Heart right ventricle (tissue), 16 donors: ENCODE results near the gene NRN1. TPM values are rescaled to one million over a fixed set of nuclear protein-coding genes. Genes with fewer than 3 reads are reported as not detected.

Experiments used
- ATAC-seq, 8 donors: fragments of 200-7000 bp; cut with Tn5 transposase; one replicate each; pipeline ENCODE4 v1.9.1; 2020; ENCODE audit warnings: mild to moderate bottlenecking in 8 of 8, moderate library complexity in 8 of 8, moderate number of reproducible peaks in 1 of 8
- DNase-seq, 2 donors: peaks; one replicate each; pipeline ENCODE4 v3.0.0-alpha.2; 2020
- H3K27ac ChIP-seq, 10 donors: fragments of 200-600 bp; sonication (generic) in 2 of 10; one replicate each; pipeline versions ENCODE4 v1.5.0 to v1.8.0; 2020 to 2022; ENCODE audit warnings: mild to moderate bottlenecking in 3 of 10
- H3K27me3 ChIP-seq, 7 donors: fragments of 200-600 bp; one replicate each; pipeline ENCODE4 v1.8.0; 2021 to 2022; ENCODE audit warnings: mild to moderate bottlenecking in 2 of 7
- H3K36me3 ChIP-seq, 9 donors: fragments of 200-600 bp; sonication (generic) in 1 of 9; one replicate each; pipeline versions ENCODE4 v1.5.0 to v1.8.0; 2020 to 2022; ENCODE audit warnings: mild to moderate bottlenecking in 2 of 9
- H3K4me1 ChIP-seq, 9 donors: fragments of 200-600 bp; sonication (generic) in 1 of 9; one replicate each; pipeline versions ENCODE4 v1.5.0 to v1.8.0; 2020 to 2022; ENCODE audit warnings: mild to moderate bottlenecking in 4 of 9
- H3K4me3 ChIP-seq, 10 donors: fragments of 200-600 bp; sonication (generic) in 2 of 10; one replicate each; pipeline versions ENCODE4 v1.5.0 to v1.8.0; 2020 to 2022; ENCODE audit warnings: mild to moderate bottlenecking in 7 of 10, moderate library complexity in 2 of 10
- H3K9me3 ChIP-seq, 11 donors: fragments of 200-600 bp in 10 of 11; sonication (generic) in 2 of 11; one replicate each; pipeline versions ENCODE4 v1.5.0 to v1.8.0; 2013 to 2022; ENCODE audit warnings: mild to moderate bottlenecking in 2 of 11, control low read depth in 1 of 11, moderate library complexity in 1 of 11
- WGBS, 2 donors: extraction: QIAGEN DNeasy Blood & Tissue Kit; methylation state at CpG; one replicate each; pipeline ENCODE4 v1.1.7; 2013; ENCODE audit warnings: inconsistent platforms in 1 of 2; 5-methylcytosine and 5-hydroxymethylcytosine counted together
- intact Hi-C, 10 donors: fragments of 100-400 bp; cut with DNase I; formaldehyde crosslinking; loops; one replicate each; pipeline versions ENCODE4 v1.11.1 to v1.14.2; 2022
- polyA plus RNA-seq, 2 donors: library from polyadenylated mRNA; stranded (reverse); fragments of 200-250 nt; gene quantifications; one replicate each; pipeline ENCODE4 v1.2.3, GENCODE V29; 2013
- total RNA-seq, 10 donors: library from RNA; stranded (reverse); fragmentation: NEBNext Ultra II Directional in 3 of 10; extraction: Animal tissue kit (Norgen Biotek cat#: 25700) in 3 of 10; gene quantifications; one replicate each; pipeline versions ENCODE4 v1.2.1 to v1.2.4, GENCODE V29; 2021 to 2023
- TF ChIP-seq, protein P1 (sequence below), 9 donors: fragments of 200-600 bp; sonication (generic) in 2 of 9; IDR thresholded peaks; one replicate each; pipeline versions ENCODE4 v1.5.0 to v1.8.0; 2021 to 2022; ENCODE audit warnings: antibody characterized with exemption in 9 of 9, mild to moderate bottlenecking in 5 of 9, moderate library complexity in 1 of 9
- donor health status: Arrhythmogenic right ventricular cardiomyopathy.
- donor health status: ischemic (EF 13 %, LVEDD 7.1; RV severe dilation, severe dysfunction).
- donor health status: healthy with polysubstance abuse.
- donor health status: DM: no; HTN: yes; CAD: no.
- donor health status: DM: no; HTN: no; CAD: no.
- donor health status: ischemic (EF 25% LVEDD 6.9; RV normal size, moderate dysfunction).
- donor health status: ischemic (EF 25% LVEDD 5.7; RV mildly dilated, moderate dysfunction).
- donor health status: healthy.
- donor health status: DM: yes; HTN: yes; CAD: no.
- donor health status: Ischemic cardiomyopathy.
- donor health status: ischemic (EF 35%, LVEDD 5.7; RV mildly dilated, moderate dysfunction).
- donor health status: nonischemic (EF 11% LVEDD 7.7; RV severe dilation, severe dysfunction).
- donor health status: DM: yes; HTN: yes; CAD: no.
- donor health status: PGD.
- donor health status: ischemic (EF 29% LVEDD 5.4; RV normal size, mild dysfunction).
- donor health status: nonischemic (EF 23%, LVEDD 6.1; RV moderate dilation, normal function).

The NRN1 gene
- total and polyA plus RNA-seq, 12 donors, result 7.1 to 24.4 (median 12.7) TPM

DNA sequence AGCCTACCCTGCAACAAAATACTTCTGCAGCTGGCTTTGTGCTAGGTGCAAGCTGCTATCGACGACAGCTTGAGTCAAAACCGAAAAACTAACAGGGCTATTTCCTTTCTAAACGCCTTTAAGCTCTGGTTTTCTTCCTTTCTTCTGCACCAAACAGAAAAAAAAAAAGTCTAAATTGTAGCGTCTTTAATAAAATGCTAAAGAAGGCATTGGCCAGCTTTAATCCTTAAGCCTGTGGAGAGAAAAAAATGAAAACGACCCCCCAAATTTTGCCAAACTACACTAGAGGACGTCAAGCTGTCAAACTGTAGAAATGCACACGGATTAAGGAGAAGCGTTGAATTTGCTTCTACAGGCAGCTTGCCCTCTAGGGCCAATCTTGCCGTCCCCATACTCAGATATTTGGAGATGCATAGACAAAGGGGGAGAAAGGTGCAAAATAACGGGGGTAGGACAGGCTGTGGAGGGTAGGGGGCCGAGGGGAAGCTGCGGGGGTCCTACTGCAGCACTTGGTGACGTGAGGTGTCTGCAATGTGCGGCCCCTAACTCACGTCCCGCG lies 1.4 kb upstream of the NRN1 start:
- ATAC-seq (peak in 2 of 8 donors; percentile 1 to 2), DNase-seq (no peak)
- H3K9me3 ChIP-seq, result no peaks in the 10 kb centered on the region
- WGBS, 2 donors, result 1 to 4% methylated on average over 18 of the region's 18 CpGs
- intact Hi-C loops, result loop anchor here in 1 of 10 donors (10.0 kb wide), 1 partner anchor 657 kb away; no protein-coding TSS in a partner anchor
- no peaks in the 10 kb centered on the region for H3K36me3 ChIP-seq
- peak overlapping the region; percentile 6 to 91 (median 78) for H3K27ac ChIP-seq
- peaks cover 8 to 60% (median 35%) of the 10 kb centered on the region in 9 donors for H3K4me1 ChIP-seq
- TF ChIP-seq, protein P1, sequence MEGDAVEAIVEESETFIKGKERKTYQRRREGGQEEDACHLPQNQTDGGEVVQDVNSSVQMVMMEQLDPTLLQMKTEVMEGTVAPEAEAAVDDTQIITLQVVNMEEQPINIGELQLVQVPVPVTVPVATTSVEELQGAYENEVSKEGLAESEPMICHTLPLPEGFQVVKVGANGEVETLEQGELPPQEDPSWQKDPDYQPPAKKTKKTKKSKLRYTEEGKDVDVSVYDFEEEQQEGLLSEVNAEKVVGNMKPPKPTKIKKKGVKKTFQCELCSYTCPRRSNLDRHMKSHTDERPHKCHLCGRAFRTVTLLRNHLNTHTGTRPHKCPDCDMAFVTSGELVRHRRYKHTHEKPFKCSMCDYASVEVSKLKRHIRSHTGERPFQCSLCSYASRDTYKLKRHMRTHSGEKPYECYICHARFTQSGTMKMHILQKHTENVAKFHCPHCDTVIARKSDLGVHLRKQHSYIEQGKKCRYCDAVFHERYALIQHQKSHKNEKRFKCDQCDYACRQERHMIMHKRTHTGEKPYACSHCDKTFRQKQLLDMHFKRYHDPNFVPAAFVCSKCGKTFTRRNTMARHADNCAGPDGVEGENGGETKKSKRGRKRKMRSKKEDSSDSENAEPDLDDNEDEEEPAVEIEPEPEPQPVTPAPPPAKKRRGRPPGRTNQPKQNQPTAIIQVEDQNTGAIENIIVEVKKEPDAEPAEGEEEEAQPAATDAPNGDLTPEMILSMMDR (IDR thresholded peaks at IDR 0.05), result no peak
- peak overlapping the region; percentile 10 to 67 (median 56) for H3K4me3 ChIP-seq
- H3K27me3 ChIP-seq, result peaks cover 20 to 99% (median 89%) of the 10 kb centered on the region in 7 donors

DNA sequence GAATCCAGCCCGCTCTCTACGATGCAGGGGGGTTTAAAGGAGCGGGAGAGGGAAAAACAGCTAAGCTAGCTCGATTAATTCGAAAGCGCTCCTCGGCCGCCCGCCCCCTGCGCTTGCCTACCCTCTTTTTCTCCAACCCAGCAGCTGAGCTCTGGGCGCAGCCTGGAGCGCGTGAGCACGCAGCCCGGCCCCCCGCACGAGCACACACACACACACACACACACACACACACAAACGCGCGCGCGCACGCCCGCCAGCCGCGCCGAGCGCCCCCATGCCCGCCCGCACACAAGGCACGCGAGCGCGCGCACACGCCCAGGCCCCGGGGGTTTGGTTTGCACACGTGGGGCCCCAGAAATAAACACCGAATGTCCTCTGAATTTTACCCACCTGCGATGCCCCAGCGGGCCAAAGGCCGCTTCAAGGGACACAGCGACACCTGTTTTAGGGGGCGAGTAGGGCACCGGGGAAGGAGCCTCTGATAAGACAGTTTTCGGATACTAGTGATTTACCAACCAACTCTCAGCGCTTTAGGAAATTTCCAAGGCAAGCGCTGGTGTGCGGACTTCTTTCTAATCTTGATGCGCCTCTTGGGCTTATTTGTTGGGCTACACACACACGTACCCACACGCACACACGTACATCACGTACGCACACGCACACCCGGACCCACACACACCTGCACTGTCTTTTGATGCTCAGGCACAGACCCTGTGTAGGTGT lies 802 bp upstream of the NRN1 start:
- TF ChIP-seq, protein P1 (IDR thresholded peaks at IDR 0.05), result peak in 5 of 9 donors; percentile 2 to 49 (median 26)
- peaks cover 26 to 99% (median 93%) of the 10 kb centered on the region in 7 donors for H3K27me3 ChIP-seq
- H3K9me3 ChIP-seq, result no peaks in the 10 kb centered on the region
- DNase-seq (peak; percentile 28 to 38), ATAC-seq (peak in 6 of 8 donors; percentile 7 to 35 (median 16))
- intact Hi-C loops, result loop anchor here in 1 of 10 donors (10.0 kb wide), 1 partner anchor 657 kb away; no protein-coding TSS in a partner anchor
- H3K4me3 ChIP-seq, result peak overlapping the region in 9 of 10 donors; percentile 27 to 67 (median 59)
- H3K36me3 ChIP-seq, result no peaks in the 10 kb centered on the region
- WGBS, 2 donors, result 2 to 3% methylated on average over 57 of the region's 57 CpGs
- H3K4me1 ChIP-seq, result peaks cover 15 to 66% (median 41%) of the 10 kb centered on the region in 9 donors
- H3K27ac ChIP-seq, result peak overlapping the region; percentile 35 to 91 (median 76)

DNA sequence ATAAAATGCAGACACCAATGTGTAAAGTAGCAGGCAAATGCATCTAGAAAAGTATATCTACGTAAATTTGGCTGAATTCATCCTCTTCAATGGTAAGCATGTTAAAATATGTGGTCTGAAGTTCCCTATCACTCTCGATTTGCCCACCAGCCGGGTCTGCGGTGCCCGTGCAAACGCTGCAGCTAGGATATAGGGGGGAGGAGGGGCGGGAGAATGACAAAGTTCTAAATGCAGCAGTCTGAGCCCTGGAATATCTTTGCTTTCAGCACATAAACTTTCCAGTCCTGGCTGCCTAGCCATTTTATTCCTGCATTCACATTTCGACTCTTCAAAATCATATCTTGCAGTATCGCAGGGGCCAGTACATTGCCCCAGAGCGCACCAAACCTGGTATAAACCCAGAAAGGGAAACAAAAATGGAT lies 708 bp downstream of the NRN1 start:
- no peak for ATAC-seq
- Histone ChIP-seq H3K4me1 (peaks cover 15 to 79% (median 50%) of the 10 kb centered on the region in 9 donors), H3K27me3 (peaks cover 29 to 100% (median 98%) of the 10 kb centered on the region in 7 donors)

More for the DNA sequence above, 708 bp downstream of the NRN1 start:
- no peaks in the 10 kb centered on the region for H3K9me3 ChIP-seq
- DNase-seq, result no peak
- intact Hi-C loops, result loop anchor here in 1 of 10 donors (10.0 kb wide), 1 partner anchor 659 kb away; no protein-coding TSS in a partner anchor
- 4 to 7% methylated on average over 10 of the region's 10 CpGs for WGBS, 2 donors
- TF ChIP-seq, protein P1 (IDR thresholded peaks at IDR 0.05), result no peak
- H3K4me3 ChIP-seq, result peak overlapping the region; percentile 27 to 67 (median 56)
- peaks cover 0 to 8% (median 0%) of the 10 kb centered on the region in 9 donors for H3K36me3 ChIP-seq
- peak overlapping the region; percentile 9 to 91 (median 80) for H3K27ac ChIP-seq
